Nephron (organoid): ENCODE measurements around the gene KLHL29.

Experiments
- H3K27ac Mint-ChIP-seq, 3 experiments: 2 replicates each; pipeline ENCODE4 v1.8.0; 2020; ENCODE audit warnings: mixed read lengths in 3 of 3, mild to moderate bottlenecking in 2 of 3, moderate library complexity in 1 of 3
- H3K27me3 Mint-ChIP-seq: 2 replicates; pipeline ENCODE4 v1.8.0; 2021; ENCODE audit warnings: low read depth, mild to moderate bottlenecking, moderate library complexity, mixed read lengths
- H3K36me3 Mint-ChIP-seq: 2 replicates; pipeline ENCODE4 v1.8.0; 2020; ENCODE audit warnings: low read depth, mixed read lengths
- H3K4me1 Mint-ChIP-seq: 2 replicates; pipeline ENCODE4 v1.8.0; 2020; ENCODE audit warnings: mixed read lengths
- H3K4me3 Mint-ChIP-seq, 3 experiments: 2 replicates each; pipeline ENCODE4 v1.8.0; 2020; ENCODE audit warnings: mild to moderate bottlenecking in 3 of 3, mixed read lengths in 3 of 3, moderate library complexity in 2 of 3
- H3K9me3 Mint-ChIP-seq: 2 replicates; pipeline ENCODE4 v1.8.0; 2020; ENCODE audit warnings: mixed read lengths
- TF ChIP-seq, protein P1 (sequence below), 3 experiments: fragments of 200-600 bp; sonication (generic); IDR thresholded peaks; one replicate each; pipeline ENCODE4 v1.5.0; 2021; ENCODE audit warnings: antibody characterized with exemption in 3 of 3; ENCODE audit not compliant: unreplicated experiment in 3 of 3

The KLHL29 gene

DNA sequence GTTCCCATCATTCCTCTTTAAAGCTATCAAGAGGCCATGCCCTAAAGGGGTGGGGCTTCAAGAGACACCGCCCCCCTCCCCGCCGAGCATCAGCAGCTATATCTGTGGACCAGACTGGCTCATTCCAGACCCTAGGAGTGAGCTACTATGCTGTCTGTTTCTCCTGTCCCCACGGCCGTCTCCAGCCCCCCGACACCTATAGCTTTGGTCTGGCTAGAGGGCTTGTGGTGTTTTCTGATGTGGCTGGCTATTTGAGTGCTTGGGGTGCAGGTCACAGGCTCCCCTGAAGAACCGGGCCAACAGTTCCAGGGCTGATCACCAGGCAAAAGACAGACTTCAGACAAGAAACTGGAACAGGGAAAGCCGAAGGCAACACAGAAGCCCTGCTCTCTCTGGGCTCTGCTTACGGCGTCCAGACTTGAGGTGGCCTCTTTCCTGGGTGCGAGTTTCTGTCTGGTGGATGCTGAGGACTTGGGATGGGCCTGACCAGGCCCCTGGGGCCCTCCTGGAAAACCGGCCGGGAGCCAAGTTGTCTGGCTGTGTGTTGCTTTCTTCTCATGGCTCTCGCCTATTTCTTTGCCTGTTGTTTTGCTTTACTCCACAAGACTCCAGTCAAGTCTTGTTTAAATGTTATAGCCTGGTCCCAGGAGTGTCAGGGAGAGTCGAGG, 83.6 kb downstream of the KLHL29 start:
- TF ChIP-seq, protein P1, sequence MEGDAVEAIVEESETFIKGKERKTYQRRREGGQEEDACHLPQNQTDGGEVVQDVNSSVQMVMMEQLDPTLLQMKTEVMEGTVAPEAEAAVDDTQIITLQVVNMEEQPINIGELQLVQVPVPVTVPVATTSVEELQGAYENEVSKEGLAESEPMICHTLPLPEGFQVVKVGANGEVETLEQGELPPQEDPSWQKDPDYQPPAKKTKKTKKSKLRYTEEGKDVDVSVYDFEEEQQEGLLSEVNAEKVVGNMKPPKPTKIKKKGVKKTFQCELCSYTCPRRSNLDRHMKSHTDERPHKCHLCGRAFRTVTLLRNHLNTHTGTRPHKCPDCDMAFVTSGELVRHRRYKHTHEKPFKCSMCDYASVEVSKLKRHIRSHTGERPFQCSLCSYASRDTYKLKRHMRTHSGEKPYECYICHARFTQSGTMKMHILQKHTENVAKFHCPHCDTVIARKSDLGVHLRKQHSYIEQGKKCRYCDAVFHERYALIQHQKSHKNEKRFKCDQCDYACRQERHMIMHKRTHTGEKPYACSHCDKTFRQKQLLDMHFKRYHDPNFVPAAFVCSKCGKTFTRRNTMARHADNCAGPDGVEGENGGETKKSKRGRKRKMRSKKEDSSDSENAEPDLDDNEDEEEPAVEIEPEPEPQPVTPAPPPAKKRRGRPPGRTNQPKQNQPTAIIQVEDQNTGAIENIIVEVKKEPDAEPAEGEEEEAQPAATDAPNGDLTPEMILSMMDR (IDR thresholded peaks at IDR 0.05; ENCODE audit: unreplicated experiment in 3 of 3) = no peak
- Mint-ChIP-seq H3K27me3 (peaks cover 22% of the 10 kb centered on the region), H3K4me3 (no peak overlapping the region), H3K27ac (peak overlapping the region in 1 of 3 experiments; percentile 74), H3K4me1 (peaks cover 22% of the 10 kb centered on the region), H3K36me3 (no peaks in the 10 kb centered on the region), H3K9me3 (no peaks in the 10 kb centered on the region)

DNA sequence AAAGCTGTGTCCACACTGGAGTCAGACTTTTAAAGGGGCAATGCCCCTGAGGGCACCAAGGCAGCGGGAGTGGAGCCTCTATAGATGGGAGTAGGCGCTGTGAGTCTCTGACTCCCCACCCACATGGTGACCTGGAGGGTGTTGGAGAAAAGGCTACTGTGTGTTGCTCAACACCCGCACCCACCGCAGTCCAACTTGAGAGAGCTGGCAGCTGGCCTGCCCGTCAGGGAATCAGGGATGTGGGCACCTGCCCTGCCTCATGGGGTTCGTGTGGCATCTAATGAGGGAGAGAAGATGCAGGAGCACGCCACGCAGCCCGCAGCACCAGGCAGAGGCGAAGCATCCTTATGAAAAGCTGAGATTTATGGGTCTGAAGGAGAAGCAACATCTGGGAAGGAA, 84.2 kb downstream of the KLHL29 start:
- Mint-ChIP-seq H3K9me3 (no peaks in the 10 kb centered on the region), H3K36me3 (no peaks in the 10 kb centered on the region)

DNA sequence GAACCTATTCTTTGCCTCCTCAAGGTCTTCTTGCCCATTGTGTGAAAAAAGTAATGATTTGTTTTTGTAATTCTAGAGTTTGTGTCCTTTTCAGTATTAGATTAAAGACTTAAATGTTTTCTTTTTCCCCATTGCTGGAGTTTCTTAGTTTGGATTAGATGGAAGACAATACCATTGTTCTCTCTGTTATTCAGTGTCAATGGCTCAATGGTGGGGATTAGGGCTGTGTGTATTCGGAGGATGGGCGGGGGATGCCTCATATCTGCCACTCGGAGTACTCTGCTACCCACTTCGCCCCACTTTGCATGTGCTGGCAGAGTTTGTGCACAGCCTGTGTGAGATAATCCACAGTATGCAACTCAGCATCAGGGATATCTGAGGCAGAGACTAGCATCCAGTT, 90.1 kb downstream of the KLHL29 start:
- Mint-ChIP-seq H3K9me3 (no peaks in the 10 kb centered on the region), H3K4me3 (no peak overlapping the region), H3K36me3 (no peaks in the 10 kb centered on the region), H3K27me3 (peaks cover 11% of the 10 kb centered on the region), H3K4me1 (peaks cover 37% of the 10 kb centered on the region), H3K27ac (no peak overlapping the region)
- TF ChIP-seq, protein P1 (IDR thresholded peaks at IDR 0.05; ENCODE audit: unreplicated experiment in 3 of 3) = no peak

More for the DNA sequence above, 84.2 kb downstream of the KLHL29 start:
- TF ChIP-seq, protein P1 (IDR thresholded peaks at IDR 0.05; ENCODE audit: unreplicated experiment in 3 of 3) = no peak
- H3K4me1 Mint-ChIP-seq = peaks cover 22% of the 10 kb centered on the region
- H3K27me3 Mint-ChIP-seq = peaks cover 27% of the 10 kb centered on the region
- no peak overlapping the region for H3K4me3 Mint-ChIP-seq
- H3K27ac Mint-ChIP-seq = peak overlapping the region in 1 of 3 experiments; percentile 74

DNA sequence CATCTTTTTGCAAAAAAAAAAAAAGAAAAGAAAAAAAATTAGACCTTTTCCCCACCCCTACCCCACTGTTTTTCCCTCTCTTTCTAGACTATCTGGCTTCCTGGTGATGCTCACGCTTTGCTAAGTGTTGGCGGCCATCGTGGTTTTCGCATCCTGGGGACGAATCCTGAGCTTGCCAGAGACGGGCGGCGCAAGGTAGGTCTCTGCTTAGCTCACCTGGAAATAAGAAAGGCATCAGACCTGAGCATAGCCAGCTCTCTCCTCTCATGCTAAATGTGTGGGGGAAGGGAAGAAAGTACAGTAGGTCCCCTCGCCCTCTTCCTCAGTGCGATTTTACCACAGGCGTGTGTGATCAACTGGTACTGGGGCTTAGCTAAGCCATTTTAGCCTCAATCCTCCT, 90.5 kb downstream of the KLHL29 start:
- Mint-ChIP-seq H3K9me3 (no peaks in the 10 kb centered on the region), H3K27me3 (peaks cover 11% of the 10 kb centered on the region), H3K27ac (no peak overlapping the region), H3K4me1 (peaks cover 37% of the 10 kb centered on the region), H3K4me3 (no peak overlapping the region), H3K36me3 (no peaks in the 10 kb centered on the region)
- TF ChIP-seq, protein P1 (IDR thresholded peaks at IDR 0.05; ENCODE audit: unreplicated experiment in 3 of 3) = no peak

DNA sequence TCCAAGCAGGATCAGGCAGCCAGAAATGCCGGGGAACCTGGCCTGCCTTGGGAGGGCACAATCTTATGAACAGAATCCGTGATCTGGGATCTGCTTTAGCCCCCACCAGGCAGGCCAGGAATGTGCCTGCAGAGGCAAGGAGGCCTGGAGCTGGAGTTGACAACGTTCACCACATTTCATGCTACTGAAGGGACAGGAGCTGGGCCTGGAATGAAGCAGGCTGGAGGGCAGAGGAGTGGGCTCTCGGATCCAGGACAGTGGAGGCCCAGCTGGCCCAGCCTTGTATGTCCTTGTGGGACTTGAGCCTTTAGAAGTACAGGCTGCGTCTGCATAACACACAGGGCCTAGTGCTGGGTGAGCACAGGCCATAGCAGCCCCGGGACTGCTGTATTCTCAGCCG, 91.8 kb downstream of the KLHL29 start:
- Mint-ChIP-seq H3K4me3 (no peak overlapping the region), H3K36me3 (no peaks in the 10 kb centered on the region), H3K27ac (no peak overlapping the region), H3K4me1 (peaks cover 38% of the 10 kb centered on the region), H3K9me3 (no peaks in the 10 kb centered on the region), H3K27me3 (peaks cover 11% of the 10 kb centered on the region)
- TF ChIP-seq, protein P1 (IDR thresholded peaks at IDR 0.05; ENCODE audit: unreplicated experiment in 3 of 3) = no peak

DNA sequence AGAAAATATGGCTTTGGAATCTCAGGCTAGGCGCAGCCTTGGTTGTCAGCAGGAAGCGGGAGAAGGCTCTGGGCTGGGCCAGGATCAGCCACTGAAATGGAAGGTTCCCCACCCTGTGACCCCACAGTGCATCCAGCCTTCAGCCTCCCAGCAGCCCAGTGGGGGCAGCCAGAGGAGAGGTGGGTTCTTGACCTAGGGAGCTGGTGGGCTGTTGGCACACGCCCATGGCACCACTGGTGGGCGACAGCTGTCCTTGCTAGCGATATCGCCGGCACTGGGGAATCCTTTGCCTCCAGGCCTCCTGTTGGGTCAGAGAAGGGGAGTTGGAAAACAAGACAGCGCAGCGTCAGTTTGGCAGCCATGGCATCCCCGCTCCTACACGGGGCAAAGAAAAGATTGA, 92.4 kb downstream of the KLHL29 start:
- TF ChIP-seq, protein P1 (IDR thresholded peaks at IDR 0.05; ENCODE audit: unreplicated experiment in 3 of 3) = no peak
- Mint-ChIP-seq H3K4me1 (peaks cover 41% of the 10 kb centered on the region), H3K27ac (no peak overlapping the region), H3K4me3 (no peak overlapping the region), H3K36me3 (no peaks in the 10 kb centered on the region), H3K9me3 (no peaks in the 10 kb centered on the region), H3K27me3 (peaks cover 11% of the 10 kb centered on the region)
